Measurements from ENCODE around the gene JAKMIP3. TPM values are rescaled to one million over a fixed set of nuclear protein-coding genes. Genes with fewer than 3 reads are reported as not detected.

The JAKMIP3 gene
- total RNA-seq, 1 experiment from 2014 or later = 2.0 TPM

DNA sequence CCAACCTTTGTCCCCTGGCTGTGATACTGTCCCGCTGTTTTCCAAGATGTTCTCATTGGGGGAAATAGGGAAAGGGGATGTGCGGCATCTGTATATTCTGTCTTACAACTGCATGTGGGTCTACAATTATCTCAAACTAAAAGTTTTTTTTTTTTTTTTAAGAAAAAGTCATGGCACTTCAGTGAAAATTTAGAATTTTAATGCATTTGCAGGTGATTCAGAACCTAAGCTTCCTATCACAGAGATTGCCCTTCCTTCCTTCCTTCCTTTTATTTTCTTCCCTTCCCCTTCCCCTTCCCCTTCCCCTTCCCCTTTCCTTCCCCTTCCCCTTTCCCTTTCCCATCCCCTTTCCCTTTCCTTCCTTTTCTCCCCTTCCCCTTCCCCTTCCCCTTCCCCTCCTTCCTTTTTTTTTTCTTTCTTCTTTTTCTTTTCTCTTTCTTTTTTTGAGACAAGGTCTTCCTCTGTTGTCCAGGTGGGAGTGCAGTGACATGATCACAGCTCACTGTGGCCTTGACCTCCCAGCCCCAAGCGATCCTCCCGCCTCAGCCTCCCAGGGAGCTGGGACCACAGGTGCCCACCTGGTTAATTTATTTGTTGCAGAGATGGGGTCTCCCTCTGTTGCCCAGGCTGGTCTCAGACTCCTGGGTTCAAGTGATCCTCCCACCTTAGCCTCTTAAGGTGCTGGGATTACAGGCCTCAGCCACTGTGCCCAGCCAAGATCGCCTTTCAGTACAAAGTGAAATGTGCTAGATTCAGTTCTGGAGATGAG, 32.0 kb downstream of the JAKMIP3 start:
- no peak for DNase-seq (ENCODE audit: extremely low read depth, low read depth)

DNA sequence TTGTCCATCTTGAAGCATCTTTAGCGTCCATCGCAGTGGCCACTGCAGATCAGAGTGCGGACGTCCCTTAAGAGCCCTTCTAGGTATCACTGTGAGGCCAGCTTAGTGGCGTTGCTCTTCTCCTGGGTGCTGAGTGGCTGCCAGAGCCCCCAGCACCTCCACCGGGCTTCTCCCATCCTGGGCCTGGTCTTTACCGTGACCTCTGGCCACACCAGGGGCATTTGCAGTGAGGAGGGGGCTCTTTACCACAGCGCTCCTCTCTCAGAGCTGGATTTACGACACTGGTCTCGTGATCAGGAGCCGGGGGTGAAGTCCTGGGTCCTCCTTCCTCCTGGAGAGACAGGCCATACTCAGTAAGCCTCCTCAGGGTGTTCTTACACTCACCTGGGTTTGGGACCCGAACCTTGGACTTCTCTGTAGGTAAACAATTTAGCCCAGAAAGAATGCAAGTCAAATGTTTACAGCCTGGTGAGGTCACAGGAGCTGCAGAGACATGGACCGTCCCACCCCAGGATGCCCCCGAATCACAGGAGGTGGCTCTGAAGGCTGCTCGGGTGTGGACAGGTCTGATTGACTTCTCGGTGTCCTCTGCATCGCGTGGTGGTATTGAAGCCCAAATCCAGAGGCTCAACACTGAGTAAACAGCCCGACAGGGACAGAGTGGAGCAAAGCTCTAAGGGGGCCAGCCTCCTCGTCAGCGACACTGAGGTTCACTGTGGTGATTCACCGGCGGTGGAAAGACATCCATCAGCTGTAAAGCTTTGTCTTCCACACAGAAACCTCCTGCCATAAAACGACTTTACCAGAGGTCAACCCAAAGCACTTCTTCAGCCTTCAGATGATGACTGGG, 33.0 kb downstream of the JAKMIP3 start:
- no peak for DNase-seq (ENCODE audit: extremely low read depth, low read depth)

DNA sequence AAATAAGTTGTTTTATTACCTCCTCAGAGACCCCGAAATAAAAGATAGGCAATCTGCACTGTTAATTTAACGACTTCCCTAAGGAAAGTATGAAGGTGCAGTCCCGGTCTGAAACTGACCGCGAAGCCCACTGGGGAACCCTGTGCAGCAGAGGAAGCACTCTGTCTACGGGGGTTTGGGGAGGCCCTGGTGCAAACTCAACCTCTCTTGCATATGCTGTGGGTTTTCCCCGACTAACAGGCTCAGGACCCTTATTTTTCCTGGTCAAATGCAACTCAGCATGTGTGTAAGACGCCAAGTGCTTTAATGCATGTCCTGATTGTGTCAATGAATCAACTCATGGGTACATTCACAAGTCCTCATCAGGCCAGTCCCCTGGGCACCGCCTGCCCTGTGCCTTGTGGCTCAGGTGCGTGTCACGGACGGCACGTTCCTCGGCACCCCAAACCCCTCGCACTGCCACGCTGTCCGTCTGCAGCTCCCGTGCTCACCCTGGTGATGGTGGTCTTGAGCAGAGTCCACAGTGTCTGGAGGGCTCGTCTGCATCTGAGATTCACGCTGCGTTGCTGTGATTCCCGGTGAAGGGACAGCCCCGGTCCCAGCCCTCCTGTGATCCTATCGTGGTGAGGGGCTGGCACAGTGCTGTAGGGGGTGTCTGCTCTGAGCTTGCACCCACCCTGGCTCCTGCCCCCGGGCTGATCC, 33.8 kb downstream of the JAKMIP3 start:
- DNase-seq (ENCODE audit: extremely low read depth, low read depth) = no peak

- no peak for DNase-seq (ENCODE audit: extremely low read depth, low read depth)
These were observed 34.3 kb downstream of the JAKMIP3 start for GRCh38 chr10:132100091-132100481.

- no peak for DNase-seq (ENCODE audit: extremely low read depth, low read depth)
These were observed 35.0 kb downstream of the JAKMIP3 start for GRCh38 chr10:132100556-132101349.

- no peak for DNase-seq (ENCODE audit: extremely low read depth, low read depth)
These were observed 35.8 kb downstream of the JAKMIP3 start for GRCh38 chr10:132101529-132101928.

DNA sequence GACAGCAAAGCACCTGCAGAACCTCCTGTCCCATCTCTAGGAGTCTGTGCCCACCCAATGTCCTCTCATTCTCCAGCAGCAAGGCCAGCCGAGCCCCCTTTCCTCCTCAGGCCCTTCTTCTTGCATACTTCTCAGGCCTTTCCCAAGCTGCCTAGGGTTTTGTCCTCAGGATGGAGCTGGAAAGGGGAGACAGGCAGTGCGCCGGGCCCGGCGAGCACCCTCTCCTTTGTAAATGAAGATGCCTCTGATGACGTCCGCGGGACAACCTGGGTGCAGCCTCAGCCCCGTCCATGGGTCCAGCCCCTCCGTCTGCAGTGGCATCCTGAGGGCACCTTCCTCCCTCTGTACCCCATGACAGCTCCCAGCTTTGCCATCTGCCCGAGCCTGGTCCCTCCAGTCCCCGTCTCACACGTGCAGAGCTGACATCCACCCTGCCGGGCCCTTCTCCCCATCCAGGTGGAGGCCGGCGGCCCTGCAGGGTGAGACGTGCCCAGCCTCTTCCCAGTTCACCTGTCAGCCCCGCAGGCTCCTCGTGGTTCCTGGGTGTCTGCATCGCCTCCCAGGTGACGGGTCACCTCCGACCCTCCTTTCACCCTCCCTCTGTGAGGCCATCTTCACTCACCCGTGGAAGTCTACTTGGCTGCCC, 36.4 kb downstream of the JAKMIP3 start:
- no peak for DNase-seq (ENCODE audit: extremely low read depth, low read depth)

- DNase-seq (ENCODE audit: extremely low read depth, low read depth) = no peak
These were observed 37.0 kb downstream of the JAKMIP3 start for GRCh38 chr10:132102717-132103110.

DNA sequence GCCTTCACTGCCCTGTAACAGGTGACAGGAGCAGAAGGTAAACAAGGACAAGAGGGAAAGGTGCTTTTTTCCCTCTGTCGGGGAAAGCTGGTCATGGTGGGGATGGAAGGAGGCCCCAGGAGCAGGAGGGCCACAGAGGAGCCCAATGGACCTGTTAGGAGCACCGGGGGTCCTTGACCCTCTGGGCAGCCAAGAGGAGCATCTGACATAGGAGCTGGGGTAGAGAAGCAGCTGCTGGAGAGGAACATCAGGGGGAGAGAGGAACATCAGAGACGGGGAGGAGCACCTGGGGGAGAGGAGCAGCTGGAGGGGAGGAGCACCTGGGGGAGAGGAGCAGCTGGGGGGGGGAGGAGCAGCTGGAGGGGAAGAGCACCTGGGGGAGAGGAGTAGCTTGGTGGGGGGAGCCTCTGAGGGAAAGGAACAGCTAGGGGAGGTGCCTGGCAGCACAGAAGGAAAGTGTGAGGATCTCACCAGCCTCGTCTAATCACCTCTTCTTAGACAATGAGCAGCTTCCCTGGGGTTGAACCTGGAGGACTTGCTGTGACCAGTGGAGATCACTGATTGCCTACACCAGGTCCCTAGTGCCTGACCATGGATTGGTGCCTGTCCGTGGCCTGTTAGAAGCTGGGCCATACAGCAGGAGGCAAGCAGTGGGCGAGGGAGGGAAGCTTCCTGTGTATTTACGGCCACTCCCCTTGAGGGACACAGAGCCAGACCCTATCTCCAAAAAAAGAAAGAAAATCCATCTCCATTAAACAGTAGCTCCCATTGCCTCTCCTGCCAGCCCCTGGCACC, 37.6 kb downstream of the JAKMIP3 start:
- DNase-seq (ENCODE audit: extremely low read depth, low read depth) = no peak

DNA sequence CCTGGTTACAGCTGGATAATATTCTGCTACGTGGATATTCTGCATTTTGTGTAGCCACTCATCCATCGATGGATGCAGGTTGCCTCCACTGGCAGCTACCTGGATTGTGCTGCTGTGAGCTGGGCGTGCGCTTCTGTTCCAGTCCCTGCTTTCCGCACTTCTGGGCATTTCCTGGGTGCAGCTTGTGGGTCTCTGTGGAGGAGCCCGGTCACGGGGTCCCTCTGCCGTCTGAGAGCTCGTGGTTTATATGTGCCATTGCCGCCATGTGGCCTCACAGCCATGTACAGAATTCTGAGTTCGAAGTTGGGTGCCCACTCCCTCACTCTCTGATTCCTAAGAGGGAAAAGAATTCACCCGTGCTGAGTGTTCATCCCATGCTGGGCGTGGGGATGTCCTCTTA, 38.3 kb downstream of the JAKMIP3 start:
- DNase-seq (ENCODE audit: extremely low read depth, low read depth) = no peak

- DNase-seq (ENCODE audit: extremely low read depth, low read depth) = no peak
These were observed 38.9 kb downstream of the JAKMIP3 start for GRCh38 chr10:132104471-132105301.

- no peak for DNase-seq (ENCODE audit: extremely low read depth, low read depth)
These were observed 39.7 kb downstream of the JAKMIP3 start for GRCh38 chr10:132105302-132105995.

- no peak for DNase-seq (ENCODE audit: extremely low read depth, low read depth)
These were observed 40.7 kb downstream of the JAKMIP3 start for GRCh38 chr10:132106431-132106830.

DNA sequence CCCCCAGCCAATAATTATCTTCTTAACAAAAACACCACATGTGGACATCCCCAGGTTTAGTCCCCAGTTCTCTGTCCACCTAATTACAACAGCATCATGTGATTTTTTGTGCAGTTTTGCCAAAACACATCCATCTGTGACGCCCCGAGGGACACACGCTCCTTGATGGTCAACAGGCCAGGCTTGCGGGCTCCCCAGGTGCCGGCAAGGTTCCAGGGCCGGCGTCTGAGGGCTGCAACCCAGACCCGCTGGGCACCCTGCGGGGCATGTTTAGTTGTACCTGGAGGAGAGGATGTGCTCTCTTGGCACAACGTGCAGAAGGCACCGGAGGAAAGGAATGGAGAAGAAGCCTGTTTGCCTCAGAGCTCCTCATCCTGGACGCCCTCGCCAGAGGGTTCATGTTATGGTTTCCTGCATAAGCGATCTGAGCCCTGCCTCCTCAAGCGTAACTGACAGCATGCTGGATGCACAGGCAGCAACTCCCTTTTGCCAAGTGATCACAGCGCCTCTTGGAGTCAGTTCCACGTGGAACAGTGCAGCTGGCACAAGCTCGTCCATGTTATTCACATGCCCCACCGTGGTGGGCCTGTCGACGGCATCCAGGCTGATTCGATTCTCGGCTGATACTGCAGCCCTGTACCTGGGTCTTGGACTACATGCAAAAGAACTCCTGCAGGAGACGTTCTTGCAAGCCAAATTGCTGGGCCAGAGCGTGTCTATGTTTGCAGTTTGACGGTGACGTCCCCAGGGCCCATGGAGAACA, 41.6 kb downstream of the JAKMIP3 start:
- DNase-seq (ENCODE audit: extremely low read depth, low read depth) = no peak

DNA sequence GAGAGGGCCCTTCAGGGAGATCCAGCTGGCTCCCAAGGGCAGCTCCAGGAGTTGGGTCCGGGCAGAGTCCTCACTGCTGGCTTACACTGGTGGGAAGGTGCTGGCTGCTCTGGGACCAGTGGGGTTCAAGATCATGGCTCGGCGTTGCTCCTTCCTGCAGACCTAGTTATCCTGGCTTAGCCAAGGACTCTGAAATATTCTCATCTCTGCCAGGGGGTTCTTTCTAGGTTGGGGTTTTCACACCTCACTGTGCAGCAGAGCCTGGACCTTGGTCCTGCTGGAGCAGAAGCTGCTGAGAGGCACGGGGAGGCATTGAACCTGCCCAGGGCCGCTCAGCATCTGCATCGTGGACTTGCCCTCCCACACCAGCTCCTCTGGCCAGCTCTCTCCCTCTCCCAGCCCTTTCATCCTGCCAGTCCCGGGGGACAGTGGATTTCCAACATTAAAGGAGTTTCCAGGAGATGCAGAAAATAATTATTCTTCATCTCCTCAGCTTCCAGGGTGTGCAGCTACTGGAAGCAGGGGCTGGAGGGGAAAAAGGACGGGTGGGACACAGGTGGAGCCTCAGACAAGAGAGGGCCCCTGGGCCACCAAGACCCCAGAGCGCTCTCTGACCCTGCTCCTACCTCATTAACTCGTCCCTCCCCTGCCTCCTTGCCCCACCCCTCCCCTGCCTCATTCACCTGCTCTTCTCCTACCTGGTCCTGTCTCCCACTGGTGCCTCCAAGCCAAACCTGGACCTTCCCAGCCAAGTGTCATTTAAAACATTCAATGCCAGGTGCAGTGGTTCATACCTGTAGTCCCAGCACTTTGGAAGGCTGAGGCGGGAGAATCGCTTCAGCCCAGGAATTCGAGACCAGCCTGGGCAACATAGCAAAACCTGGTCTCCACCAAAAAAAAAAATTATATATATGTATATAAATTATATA, 42.5 kb downstream of the JAKMIP3 start:
- DNase-seq (ENCODE audit: extremely low read depth, low read depth) = no peak

Data from NCI-H460 (cell line).